GM12875 (cell line): ENCODE results near the gene ANKRD13A.

Source experiments
- H3K4me3 ChIP-seq: one replicate; pipeline ENCODE4 v1.5.1; 2011; ENCODE audit warnings: low read depth, low read length, control low read depth
- CTCF ChIP-seq: IDR thresholded peaks from 2 replicates; pipeline ENCODE4 v1.5.1; 2011; ENCODE audit warnings: low read depth, mild to moderate bottlenecking, control low read depth, inconsistent platforms, low read length, moderate library complexity, borderline replicate concordance; ENCODE audit not compliant: insufficient read depth

Gene ANKRD13A

GRCh38 chr12:109966546-109966945, 32.7 kb upstream of the ANKRD13A start:
- H3K4me3 ChIP-seq = no peak overlapping the region
- TF ChIP-seq CTCF = no peak

GRCh38 chr12:109967383-109968031, 31.7 kb upstream of the ANKRD13A start:
- no peak overlapping the region for H3K4me3 ChIP-seq
- no peak for TF ChIP-seq CTCF

GRCh38 chr12:109968032-109968420, 31.2 kb upstream of the ANKRD13A start:
- no peak for TF ChIP-seq CTCF
- H3K4me3 ChIP-seq = no peak overlapping the region

GRCh38 chr12:109968801-109969200, 30.4 kb upstream of the ANKRD13A start:
- TF ChIP-seq CTCF = no peak
- H3K4me3 ChIP-seq = no peak overlapping the region

GRCh38 chr12:109972821-109973220, 26.4 kb upstream of the ANKRD13A start:
- no peak overlapping the region for H3K4me3 ChIP-seq
- no peak for TF ChIP-seq CTCF

- no peak for TF ChIP-seq CTCF
These were observed 17.9 kb upstream of the ANKRD13A start for GRCh38 chr12:109981311-109981710.

GRCh38 chr12:109982210-109982609, 17.0 kb upstream of the ANKRD13A start:
- no peak overlapping the region for H3K4me3 ChIP-seq
- no peak for TF ChIP-seq CTCF

More at GRCh38 chr12:109981311-109981710, 17.9 kb upstream of the ANKRD13A start:
- H3K4me3 ChIP-seq = no peak overlapping the region
